HG02763 (cell line): ENCODE results near the gene GPC2.

Source experiments
- ATAC-seq: cut with Tn5 transposase; IDR thresholded peaks from one replicate; pipeline ENCODE4 v1.9.1; 2021; ENCODE audit warnings: mild to moderate bottlenecking, moderate library complexity; ENCODE audit not compliant: unreplicated experiment

The GPC2 gene

GRCh38 chr7:100126239-100126930 lies 50.8 kb downstream of the GPC2 start:
- ATAC-seq, result no peak

GRCh38 chr7:100124301-100125230 lies 52.6 kb downstream of the GPC2 start:
- ATAC-seq, result no peak

GRCh38 chr7:100122568-100122967 lies 54.6 kb downstream of the GPC2 start:
- ATAC-seq, result no peak

- ATAC-seq, result no peak
Measured at GRCh38 chr7:100122067-100122466, 55.1 kb downstream of the GPC2 start.

- ATAC-seq, result no peak
Measured at GRCh38 chr7:100120733-100121036, 56.5 kb downstream of the GPC2 start.

- peak; percentile 25 for ATAC-seq
Measured at GRCh38 chr7:100119970-100120732, 57.0 kb downstream of the GPC2 start.
